Thoracic aorta (tissue), 2 donors: ENCODE data around the gene AAGAB. TPM values are rescaled to one million over a fixed set of nuclear protein-coding genes. Genes with fewer than 3 reads are reported as not detected.

ENCODE experiments used
- ATAC-seq: fragments of 150-250 bp; one replicate; pipeline ENCODE4 v1.8.0; 2017; ENCODE audit warnings: low read depth; ENCODE audit not compliant: insufficient number of reproducible peaks, low FRiP score
- DNase-seq: peaks from one replicate; pipeline ENCODE4 v3.0.0-alpha.2; 2020; ENCODE audit warnings: low spot score
- H3K27ac ChIP-seq, 2 donors: fragments of 200-600 bp; sonication (generic); 1 replicate in 1 of 2; 2 replicates in 1 of 2; pipeline ENCODE4 v1.5.1; 2016; ENCODE audit warnings: mild to moderate bottlenecking in 2 of 2, moderate library complexity in 2 of 2
- H3K27me3 ChIP-seq: fragments of 200-600 bp; sonication (generic); replicated peaks from 2 replicates; pipeline ENCODE4 v1.6.0; 2016; ENCODE audit warnings: mild to moderate bottlenecking; ENCODE audit not compliant: insufficient read depth
- H3K36me3 ChIP-seq: fragments of 200-600 bp; sonication (generic); one replicate; pipeline ENCODE4 v1.5.1; 2016
- H3K4me1 ChIP-seq, 2 donors: fragments of 200-600 bp; sonication (generic); 1 replicate in 1 of 2; 2 replicates in 1 of 2; pipeline versions ENCODE4 v1.5.1 to v1.6.0; 2016; ENCODE audit warnings: low read depth in 2 of 2, mild to moderate bottlenecking in 1 of 2; ENCODE audit not compliant: control insufficient read depth in 1 of 2
- H3K4me3 ChIP-seq: fragments of 200-600 bp; sonication (generic); 2 replicates; pipeline ENCODE4 v1.5.1; 2016; ENCODE audit warnings: mild to moderate bottlenecking
- H3K9me3 ChIP-seq: fragments of 200-600 bp; sonication (generic); 2 replicates; pipeline ENCODE4 v1.5.1; 2016
- CTCF ChIP-seq: fragments of 200-600 bp; sonication (generic); IDR thresholded peaks from one replicate; pipeline ENCODE4 v1.5.1; 2019; ENCODE audit warnings: antibody characterized with exemption
- total RNA-seq, 2 donors: library from RNA; depleted of rRNA; stranded (reverse); fragments of >200 nt; gene quantifications; one replicate each; pipeline versions ENCODE4 v1.1.0 to v1.2.3, GENCODE V29; 2016

The AAGAB gene
- total RNA-seq, 2 donors from 2014 or later = 26.0 to 26.7 TPM

- no peak for TF ChIP-seq CTCF
- Histone ChIP-seq H3K27me3 (no peaks in the 10 kb centered on the region), H3K4me3 (no peak overlapping the region), H3K4me1 (peaks cover 25 to 49% of the 10 kb centered on the region in 2 donors), H3K9me3 (no peaks in the 10 kb centered on the region), H3K27ac (no peak overlapping the region), H3K36me3 (no peaks in the 10 kb centered on the region)
- DNase-seq = no peak
- no peak for ATAC-seq
These were observed 92.6 kb downstream of the AAGAB start for GRCh38 chr15:67161881-67162280.

GRCh38 chr15:67161412-67161811, 93.0 kb downstream of the AAGAB start:
- TF ChIP-seq CTCF = no peak
- Histone ChIP-seq H3K4me1 (peaks cover 20 to 44% of the 10 kb centered on the region in 2 donors), H3K27ac (no peak overlapping the region), H3K9me3 (no peaks in the 10 kb centered on the region), H3K4me3 (no peak overlapping the region), H3K27me3 (no peaks in the 10 kb centered on the region), H3K36me3 (no peaks in the 10 kb centered on the region)
- DNase-seq = no peak
- ATAC-seq = no peak

- Histone ChIP-seq H3K27ac (peak overlapping the region in 1 of 2 donors; percentile 2), H3K9me3 (no peaks in the 10 kb centered on the region), H3K4me3 (no peak overlapping the region), H3K4me1 (peaks cover 4 to 33% of the 10 kb centered on the region in 2 donors), H3K27me3 (no peaks in the 10 kb centered on the region), H3K36me3 (no peaks in the 10 kb centered on the region)
- no peak for ATAC-seq
- TF ChIP-seq CTCF = no peak
- DNase-seq = no peak
These were observed 96.1 kb downstream of the AAGAB start for GRCh38 chr15:67158367-67158766.

- Histone ChIP-seq H3K4me1 (peaks cover 4 to 31% of the 10 kb centered on the region in 2 donors), H3K27me3 (no peaks in the 10 kb centered on the region), H3K36me3 (no peaks in the 10 kb centered on the region), H3K9me3 (no peaks in the 10 kb centered on the region), H3K4me3 (no peak overlapping the region), H3K27ac (peak overlapping the region in 1 of 2 donors; percentile 2)
- ATAC-seq = no peak
- no peak for DNase-seq
- TF ChIP-seq CTCF = no peak
These were observed 96.8 kb downstream of the AAGAB start for GRCh38 chr15:67157521-67158252.

- ATAC-seq (no peak), DNase-seq (no peak)
- TF ChIP-seq CTCF = no peak
- no peaks in the 10 kb centered on the region for H3K27me3 ChIP-seq
- no peak overlapping the region for H3K27ac ChIP-seq
- H3K36me3 ChIP-seq = no peaks in the 10 kb centered on the region
- H3K4me1 ChIP-seq = peaks cover 4 to 31% of the 10 kb centered on the region in 2 donors
- no peak overlapping the region for H3K4me3 ChIP-seq
- H3K9me3 ChIP-seq = no peaks in the 10 kb centered on the region
These were observed 97.6 kb downstream of the AAGAB start for GRCh38 chr15:67156834-67157233.
